Measurements from ENCODE around the gene CTNNA2.

The CTNNA2 gene

DNA sequence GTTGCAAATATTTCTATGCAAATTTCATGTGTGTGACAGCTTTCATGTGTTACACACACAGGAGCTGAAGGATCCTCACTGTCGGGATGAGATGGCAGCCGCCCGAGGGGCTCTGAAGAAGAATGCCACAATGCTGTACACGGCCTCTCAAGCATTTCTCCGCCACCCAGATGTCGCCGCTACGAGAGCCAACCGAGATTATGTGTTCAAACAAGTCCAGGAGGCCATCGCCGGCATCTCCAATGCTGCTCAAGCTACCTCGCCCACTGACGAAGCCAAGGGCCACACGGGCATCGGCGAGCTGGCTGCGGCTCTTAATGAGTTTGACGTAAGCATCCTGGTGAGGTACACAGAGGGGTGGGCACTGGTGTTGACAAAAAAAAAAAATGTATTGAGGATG is 361.2 kb downstream of the CTNNA2 start:
- TF ChIP-seq, protein P1, sequence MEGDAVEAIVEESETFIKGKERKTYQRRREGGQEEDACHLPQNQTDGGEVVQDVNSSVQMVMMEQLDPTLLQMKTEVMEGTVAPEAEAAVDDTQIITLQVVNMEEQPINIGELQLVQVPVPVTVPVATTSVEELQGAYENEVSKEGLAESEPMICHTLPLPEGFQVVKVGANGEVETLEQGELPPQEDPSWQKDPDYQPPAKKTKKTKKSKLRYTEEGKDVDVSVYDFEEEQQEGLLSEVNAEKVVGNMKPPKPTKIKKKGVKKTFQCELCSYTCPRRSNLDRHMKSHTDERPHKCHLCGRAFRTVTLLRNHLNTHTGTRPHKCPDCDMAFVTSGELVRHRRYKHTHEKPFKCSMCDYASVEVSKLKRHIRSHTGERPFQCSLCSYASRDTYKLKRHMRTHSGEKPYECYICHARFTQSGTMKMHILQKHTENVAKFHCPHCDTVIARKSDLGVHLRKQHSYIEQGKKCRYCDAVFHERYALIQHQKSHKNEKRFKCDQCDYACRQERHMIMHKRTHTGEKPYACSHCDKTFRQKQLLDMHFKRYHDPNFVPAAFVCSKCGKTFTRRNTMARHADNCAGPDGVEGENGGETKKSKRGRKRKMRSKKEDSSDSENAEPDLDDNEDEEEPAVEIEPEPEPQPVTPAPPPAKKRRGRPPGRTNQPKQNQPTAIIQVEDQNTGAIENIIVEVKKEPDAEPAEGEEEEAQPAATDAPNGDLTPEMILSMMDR (IDR thresholded peaks at IDR 0.05; ENCODE audit: control insufficient read depth, insufficient read depth, low read depth, low read length, missing control alignments): no peak
- DNase-seq (ENCODE audit: low read depth): no peak
- no peak overlapping the region for H3K4me3 ChIP-seq (ENCODE audit: control insufficient read depth, low read depth, low read length)

DNA sequence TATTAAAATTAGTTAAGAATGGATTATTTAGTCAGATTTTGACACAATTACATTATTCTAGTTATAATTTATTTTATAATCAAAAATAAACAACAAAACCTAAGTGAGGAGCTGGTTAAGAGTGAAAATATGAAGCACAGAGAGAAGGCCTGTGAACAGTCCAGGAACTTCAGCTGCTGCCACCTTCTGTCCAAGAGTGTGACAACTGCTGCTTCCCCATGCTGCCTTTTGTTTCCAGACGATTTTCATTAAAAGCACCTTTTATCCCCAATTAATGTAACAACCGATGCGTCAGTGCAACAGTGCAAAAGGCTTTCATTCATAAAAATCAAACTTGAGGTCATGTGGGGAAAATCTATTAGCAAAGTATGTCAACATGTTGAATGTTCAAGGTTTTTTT is 363.6 kb downstream of the CTNNA2 start:
- no peak for DNase-seq (ENCODE audit: low read depth)
- H3K4me3 ChIP-seq (ENCODE audit: control insufficient read depth, low read depth, low read length): no peak overlapping the region
- TF ChIP-seq, protein P1 (IDR thresholded peaks at IDR 0.05; ENCODE audit: control insufficient read depth, insufficient read depth, low read depth, low read length, missing control alignments): no peak

DNA sequence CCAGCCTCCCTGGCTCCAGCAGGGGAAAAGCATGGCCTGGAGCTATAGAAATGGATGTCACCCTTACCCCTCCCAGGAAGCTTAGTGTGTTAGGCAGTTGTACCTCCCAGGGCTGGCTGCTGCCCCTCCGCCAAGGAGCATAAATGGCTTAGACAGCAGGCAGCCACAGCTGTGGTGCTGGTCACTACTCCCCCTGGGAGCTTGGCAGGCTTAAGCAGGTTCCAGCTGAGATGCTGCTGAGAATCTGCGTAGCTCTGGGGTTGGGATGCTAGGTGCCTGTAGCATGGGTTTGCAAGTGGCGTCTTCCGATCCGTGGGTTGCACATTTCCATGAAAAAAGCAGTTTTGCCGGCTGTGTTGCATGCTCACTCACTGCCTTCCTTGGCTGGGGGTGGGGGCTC is 369.7 kb downstream of the CTNNA2 start:
- TF ChIP-seq, protein P1 (IDR thresholded peaks at IDR 0.05; ENCODE audit: control insufficient read depth, insufficient read depth, low read depth, low read length, missing control alignments): no peak
- no peak for DNase-seq (ENCODE audit: low read depth)
- no peak overlapping the region for H3K4me3 ChIP-seq (ENCODE audit: control insufficient read depth, low read depth, low read length)

DNA sequence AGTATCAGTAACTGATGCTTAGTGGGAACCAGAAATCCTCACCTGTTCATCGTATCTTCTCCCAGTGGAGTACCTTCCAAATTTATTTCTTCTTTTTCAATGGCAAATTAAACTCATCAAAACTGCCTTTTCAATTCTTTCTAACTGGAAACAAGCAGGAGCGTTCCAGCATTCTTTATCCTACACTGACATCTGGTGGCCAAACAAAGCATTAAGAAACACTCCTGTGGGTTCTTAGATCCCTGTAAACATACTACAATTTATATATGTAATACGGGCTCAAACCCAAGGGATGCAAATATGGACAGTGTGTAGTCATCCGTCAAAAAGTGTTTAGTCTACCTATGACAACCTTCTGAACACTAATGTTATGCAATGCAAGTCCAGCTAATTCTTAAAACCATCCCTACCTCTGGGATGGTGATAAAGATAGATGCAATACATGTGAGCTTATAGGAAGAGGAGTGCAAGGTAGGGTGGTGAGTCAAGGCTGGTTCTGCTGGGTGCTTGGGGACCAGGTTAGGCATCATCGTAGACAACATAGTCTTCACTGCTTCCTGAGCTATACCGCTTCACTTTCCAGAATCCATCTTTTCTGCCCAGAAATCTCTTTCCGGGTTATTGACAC is 375.0 kb downstream of the CTNNA2 start:
- TF ChIP-seq, protein P1 (IDR thresholded peaks at IDR 0.05; ENCODE audit: control insufficient read depth, insufficient read depth, low read depth, low read length, missing control alignments): peak; percentile 57
- H3K4me3 ChIP-seq (ENCODE audit: control insufficient read depth, low read depth, low read length): no peak overlapping the region
- peak; percentile 2 for DNase-seq (ENCODE audit: low read depth)

DNA sequence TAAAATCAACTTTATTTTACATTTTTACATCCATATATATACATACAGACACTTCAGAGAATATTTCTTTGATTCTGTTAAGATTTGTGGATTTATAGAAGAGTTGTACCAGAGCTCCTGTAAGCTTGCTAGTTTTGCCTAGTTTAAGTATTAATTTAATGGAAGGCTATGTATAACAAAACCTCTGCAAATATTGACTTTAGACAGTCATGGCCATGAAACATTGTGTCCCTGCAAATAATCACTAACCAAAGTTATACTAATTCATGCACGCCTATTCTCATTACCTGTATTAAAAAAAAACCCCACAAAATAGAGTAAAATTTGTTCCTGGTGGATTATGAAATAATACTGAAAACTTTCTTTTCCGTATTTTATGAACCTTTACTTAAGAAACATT is 379.3 kb downstream of the CTNNA2 start:
- DNase-seq (ENCODE audit: low read depth): no peak
- TF ChIP-seq, protein P1 (IDR thresholded peaks at IDR 0.05; ENCODE audit: control insufficient read depth, insufficient read depth, low read depth, low read length, missing control alignments): no peak
- no peak overlapping the region for H3K4me3 ChIP-seq (ENCODE audit: control insufficient read depth, low read depth, low read length)

DNA sequence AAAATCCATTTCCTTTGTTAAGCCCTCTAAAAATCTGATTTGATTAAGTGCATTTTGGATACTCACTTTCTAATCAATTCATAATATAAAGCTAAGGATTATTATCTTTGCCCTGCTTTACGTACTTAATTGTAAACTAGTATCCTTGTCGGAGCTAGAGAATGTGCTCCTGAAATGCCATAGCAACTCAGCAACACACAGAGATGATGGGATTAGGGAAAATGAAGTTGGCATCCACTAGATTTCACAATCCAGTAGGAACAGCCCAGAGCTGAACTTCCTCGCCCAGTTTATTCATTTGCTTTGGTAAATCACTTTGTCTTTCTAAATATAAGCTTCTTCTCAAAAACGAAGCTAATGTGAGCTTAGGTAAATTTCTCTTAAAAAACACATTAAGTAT is 386.3 kb downstream of the CTNNA2 start:
- TF ChIP-seq, protein P1 (IDR thresholded peaks at IDR 0.05; ENCODE audit: control insufficient read depth, insufficient read depth, low read depth, low read length, missing control alignments): no peak
- no peak overlapping the region for H3K4me3 ChIP-seq (ENCODE audit: control insufficient read depth, low read depth, low read length)
- DNase-seq (ENCODE audit: low read depth): no peak
